Mucosa of rectum (tissue), 2 donors: ENCODE measurements around the gene EFCC1.

ENCODE experiments used
- H3K27ac ChIP-seq, 2 donors: one replicate each; pipeline ENCODE4 v1.7.0; 2013; ENCODE audit warnings: inconsistent platforms in 2 of 2, low read depth in 2 of 2, low read length in 2 of 2
- H3K27me3 ChIP-seq, 2 donors: one replicate each; pipeline ENCODE4 v1.7.0; 2013; ENCODE audit warnings: low read length in 2 of 2; ENCODE audit not compliant: control insufficient read depth in 2 of 2, insufficient read depth in 2 of 2
- H3K36me3 ChIP-seq, 2 donors: one replicate each; pipeline ENCODE4 v1.7.0; 2013; ENCODE audit warnings: low read length in 2 of 2; ENCODE audit not compliant: control insufficient read depth in 2 of 2, insufficient read depth in 2 of 2
- H3K4me1 ChIP-seq, 2 donors: one replicate each; pipeline ENCODE4 v1.7.0; 2013; ENCODE audit warnings: low read length in 2 of 2, mild to moderate bottlenecking in 1 of 2; ENCODE audit not compliant: control insufficient read depth in 2 of 2, insufficient read depth in 2 of 2
- H3K4me3 ChIP-seq, 2 donors: one replicate each; pipeline ENCODE4 v1.7.0; 2013; ENCODE audit warnings: low read length in 2 of 2
- H3K9ac ChIP-seq, 2 donors: one replicate each; pipeline ENCODE4 v1.7.0; 2013; ENCODE audit warnings: low read length in 2 of 2, low read depth in 1 of 2, mild to moderate bottlenecking in 1 of 2
- H3K9me3 ChIP-seq, 2 donors: one replicate each; pipeline ENCODE4 v1.7.0; 2013; ENCODE audit warnings: low read length in 2 of 2; ENCODE audit not compliant: control insufficient read depth in 2 of 2
- donor health status: healthy.
- donor health status: Normal muscosa, but diverticular disease.

EFCC1 gene

GRCh38 chr3:129001101-129001805 lies at the start of gene EFCC1:
Gene EFCC1, plus strand, starts transcription at chr3:129001304. Its CDS starts 325 bp downstream, at chr3:129001629.
- Histone ChIP-seq H3K27ac (peak within 1 kb of the TSS; percentile 61 to 67), H3K27me3 (peaks cover 21 to 22% of the 10 kb centered on the region in 2 donors), H3K9me3 (no peaks in the 10 kb centered on the region), H3K36me3 (no peaks in the 10 kb centered on the region), H3K4me1 (peaks cover 21 to 25% of the 10 kb centered on the region in 2 donors), H3K9ac (peak within 1 kb of the TSS in 1 of 2 donors; percentile 42), H3K4me3 (peak within 1 kb of the TSS; percentile 58 to 65)

GRCh38 chr3:128956440-128956839 lies 44.7 kb upstream of the EFCC1 start:
- Histone ChIP-seq H3K4me1 (no peaks in the 10 kb centered on the region), H3K4me3 (no peak overlapping the region)

GRCh38 chr3:128965280-128965679 lies 35.8 kb upstream of the EFCC1 start:
- Histone ChIP-seq H3K9me3 (no peaks in the 10 kb centered on the region), H3K4me1 (peaks cover 0 to 5% of the 10 kb centered on the region in 2 donors), H3K36me3 (no peaks in the 10 kb centered on the region), H3K4me3 (no peak overlapping the region), H3K9ac (no peak overlapping the region), H3K27ac (no peak overlapping the region), H3K27me3 (no peaks in the 10 kb centered on the region)

More at GRCh38 chr3:128956440-128956839, 44.7 kb upstream of the EFCC1 start:
- Histone ChIP-seq H3K36me3 (no peaks in the 10 kb centered on the region), H3K9ac (no peak overlapping the region), H3K9me3 (no peaks in the 10 kb centered on the region), H3K27me3 (no peaks in the 10 kb centered on the region), H3K27ac (no peak overlapping the region)

- Histone ChIP-seq H3K9ac (no peak overlapping the region), H3K27ac (no peak overlapping the region), H3K27me3 (no peaks in the 10 kb centered on the region), H3K36me3 (no peaks in the 10 kb centered on the region), H3K9me3 (no peaks in the 10 kb centered on the region), H3K4me3 (no peak overlapping the region), H3K4me1 (peaks cover 0 to 5% of the 10 kb centered on the region in 2 donors)
Observed at GRCh38 chr3:128965818-128966217, 35.3 kb upstream of the EFCC1 start.

- H3K4me1 ChIP-seq: peaks cover 0 to 8% of the 10 kb centered on the region in 2 donors
- no peaks in the 10 kb centered on the region for H3K27me3 ChIP-seq
- H3K9me3 ChIP-seq: no peaks in the 10 kb centered on the region
- H3K4me3 ChIP-seq: no peak overlapping the region
- H3K36me3 ChIP-seq: no peaks in the 10 kb centered on the region
- no peak overlapping the region for H3K27ac ChIP-seq
- H3K9ac ChIP-seq: no peak overlapping the region
Observed at GRCh38 chr3:128967748-128968355, 33.3 kb upstream of the EFCC1 start.

- Histone ChIP-seq H3K27ac (no peak overlapping the region), H3K36me3 (no peaks in the 10 kb centered on the region), H3K9me3 (no peaks in the 10 kb centered on the region), H3K9ac (no peak overlapping the region), H3K27me3 (no peaks in the 10 kb centered on the region), H3K4me3 (no peak overlapping the region), H3K4me1 (peaks cover 0 to 8% of the 10 kb centered on the region in 2 donors)
Observed at GRCh38 chr3:128969993-128970739, 30.9 kb upstream of the EFCC1 start.

- H3K4me1 ChIP-seq: peaks cover 0 to 3% of the 10 kb centered on the region in 2 donors
Observed at GRCh38 chr3:128970740-128971047, 30.4 kb upstream of the EFCC1 start.

GRCh38 chr3:128971421-128972100 lies 29.5 kb upstream of the EFCC1 start:
- peaks cover 0 to 3% of the 10 kb centered on the region in 2 donors for H3K4me1 ChIP-seq

More at GRCh38 chr3:128970740-128971047, 30.4 kb upstream of the EFCC1 start:
- no peaks in the 10 kb centered on the region for H3K9me3 ChIP-seq
- no peak overlapping the region for H3K9ac ChIP-seq
- no peak overlapping the region for H3K27ac ChIP-seq
- no peak overlapping the region for H3K4me3 ChIP-seq
- H3K36me3 ChIP-seq: no peaks in the 10 kb centered on the region
- no peaks in the 10 kb centered on the region for H3K27me3 ChIP-seq

GRCh38 chr3:128973988-128974564 lies 27.0 kb upstream of the EFCC1 start:
- H3K4me3 ChIP-seq: no peak overlapping the region
- no peaks in the 10 kb centered on the region for H3K9me3 ChIP-seq
- H3K4me1 ChIP-seq: peaks cover 0 to 3% of the 10 kb centered on the region in 2 donors
- no peaks in the 10 kb centered on the region for H3K36me3 ChIP-seq
- no peaks in the 10 kb centered on the region for H3K27me3 ChIP-seq
- H3K9ac ChIP-seq: no peak overlapping the region
- H3K27ac ChIP-seq: no peak overlapping the region

More at GRCh38 chr3:128971421-128972100, 29.5 kb upstream of the EFCC1 start:
- no peak overlapping the region for H3K27ac ChIP-seq
- no peak overlapping the region for H3K4me3 ChIP-seq
- H3K9me3 ChIP-seq: no peaks in the 10 kb centered on the region
- H3K9ac ChIP-seq: no peak overlapping the region
- H3K27me3 ChIP-seq: no peaks in the 10 kb centered on the region
- H3K36me3 ChIP-seq: no peaks in the 10 kb centered on the region
